ACC112 (cell line): ENCODE results near the gene DDX23.

Experiments used
- H2AFZ ChIP-seq: fragments of 200-600 bp; sonication (generic); one replicate; pipeline ENCODE4 v1.6.0; 2017; ENCODE audit warnings: antibody characterized with exemption, low read length; ENCODE audit not compliant: unreplicated experiment
- H3K27ac ChIP-seq: fragments of 200-600 bp; sonication (generic); 2 replicates; pipeline ENCODE4 v1.5.1; 2014; ENCODE audit warnings: low read depth, mild to moderate bottlenecking, antibody characterized with exemption, low read length, moderate library complexity
- H3K27me3 ChIP-seq: fragments of 200-600 bp; sonication (generic); 2 replicates; pipeline ENCODE4 v1.6.1; 2014; ENCODE audit warnings: mild to moderate bottlenecking, antibody characterized with exemption, low read length, moderate library complexity, mixed read lengths; ENCODE audit not compliant: insufficient read depth
- H3K36me3 ChIP-seq: fragments of 200-600 bp; sonication (generic); 2 replicates; pipeline ENCODE4 v1.6.1; 2016; ENCODE audit warnings: mild to moderate bottlenecking, antibody characterized with exemption, low read length, moderate library complexity, mixed read lengths; ENCODE audit not compliant: insufficient read depth
- H3K4me1 ChIP-seq: fragments of 200-600 bp; sonication (generic); one replicate; pipeline ENCODE4 v1.6.1; 2016; ENCODE audit warnings: low read length, mixed read lengths; ENCODE audit not compliant: insufficient read depth, unreplicated experiment, control insufficient read depth
- H3K4me3 ChIP-seq: fragments of 200-600 bp; sonication (generic); 2 replicates; pipeline ENCODE4 v1.5.1; 2014; ENCODE audit warnings: mild to moderate bottlenecking, low read depth, low read length
- H3K79me2 ChIP-seq: fragments of 200-600 bp; sonication (generic); one replicate; pipeline ENCODE4 v1.6.0; 2016; ENCODE audit warnings: low read length; ENCODE audit not compliant: control insufficient read depth, unreplicated experiment, insufficient read depth

DDX23 gene

DNA sequence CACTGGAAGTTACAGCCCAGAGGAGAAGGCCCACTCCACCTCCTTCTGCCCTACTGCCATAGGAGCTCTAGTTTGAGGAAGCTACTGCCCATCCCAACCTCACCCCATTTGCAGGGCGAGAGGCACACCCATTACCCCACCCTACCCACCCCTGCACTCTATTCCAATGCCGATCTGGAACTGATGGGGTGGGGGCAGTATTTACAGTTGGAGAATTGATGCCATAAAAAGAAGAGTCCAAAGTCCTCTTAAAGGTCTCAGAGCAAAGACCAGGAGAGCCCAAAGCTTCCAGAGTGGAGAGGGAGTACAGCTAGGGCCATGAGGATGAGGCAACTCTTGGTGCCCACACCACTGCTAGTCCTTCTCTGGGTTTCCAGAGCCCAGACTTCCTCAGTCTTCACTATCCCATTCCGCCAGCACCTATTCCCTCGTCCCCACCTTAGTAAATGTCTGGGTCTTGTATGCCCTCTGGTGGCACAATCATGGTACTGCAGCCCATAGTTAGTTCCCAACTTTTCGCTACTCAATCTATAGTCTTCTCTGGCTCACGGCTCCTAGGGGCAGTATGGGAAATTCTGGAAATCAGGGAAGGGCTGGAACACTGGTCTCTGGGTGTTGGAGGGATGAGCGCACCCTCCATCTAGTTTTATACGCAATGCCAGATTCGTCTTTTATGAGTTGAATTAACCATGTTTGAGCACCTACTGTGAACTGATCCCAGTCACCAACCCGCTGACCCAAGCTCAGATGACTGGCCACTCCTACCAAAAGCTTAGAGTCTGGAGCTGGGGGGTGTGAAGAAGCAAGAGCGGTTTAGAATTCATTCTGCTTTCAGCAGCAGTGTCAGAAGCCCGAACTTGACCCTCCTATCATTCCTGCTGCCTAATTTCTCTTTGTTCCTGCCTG is 56.2 kb downstream of the DDX23 start:
- no peak overlapping the region for H3K4me3 ChIP-seq
- no peak overlapping the region for H2AFZ ChIP-seq

DNA sequence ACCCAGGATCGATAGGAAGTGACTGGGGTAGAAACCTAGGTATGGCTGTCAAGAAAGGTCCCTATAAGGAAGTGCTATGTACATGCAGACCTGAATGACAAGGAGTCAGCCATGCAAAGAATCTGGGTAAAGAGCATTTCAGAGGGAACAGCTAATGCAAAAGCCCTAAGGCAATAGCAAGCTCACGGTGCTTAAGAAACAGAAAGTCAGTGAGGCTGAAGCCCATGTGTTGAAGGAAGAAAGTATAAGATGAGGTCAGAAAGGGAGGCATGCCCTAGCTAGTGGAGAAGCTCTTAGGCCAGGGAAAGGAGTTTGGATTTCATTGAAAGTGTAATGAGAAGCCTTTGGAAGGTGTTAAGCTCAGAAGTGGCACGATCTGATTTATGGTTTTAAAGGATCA is 57.1 kb downstream of the DDX23 start:
- Histone ChIP-seq H2AFZ (no peak overlapping the region), H3K79me2 (no peaks in the 10 kb centered on the region), H3K4me3 (no peak overlapping the region), H3K27ac (no peak overlapping the region), H3K36me3 (no peaks in the 10 kb centered on the region), H3K4me1 (no peaks in the 10 kb centered on the region), H3K27me3 (no peaks in the 10 kb centered on the region)

More for the DNA sequence above, 56.2 kb downstream of the DDX23 start:
- no peak overlapping the region for H3K27ac ChIP-seq
- no peaks in the 10 kb centered on the region for H3K4me1 ChIP-seq
- H3K27me3 ChIP-seq, result no peaks in the 10 kb centered on the region
- no peaks in the 10 kb centered on the region for H3K36me3 ChIP-seq
- H3K79me2 ChIP-seq, result no peaks in the 10 kb centered on the region

DNA sequence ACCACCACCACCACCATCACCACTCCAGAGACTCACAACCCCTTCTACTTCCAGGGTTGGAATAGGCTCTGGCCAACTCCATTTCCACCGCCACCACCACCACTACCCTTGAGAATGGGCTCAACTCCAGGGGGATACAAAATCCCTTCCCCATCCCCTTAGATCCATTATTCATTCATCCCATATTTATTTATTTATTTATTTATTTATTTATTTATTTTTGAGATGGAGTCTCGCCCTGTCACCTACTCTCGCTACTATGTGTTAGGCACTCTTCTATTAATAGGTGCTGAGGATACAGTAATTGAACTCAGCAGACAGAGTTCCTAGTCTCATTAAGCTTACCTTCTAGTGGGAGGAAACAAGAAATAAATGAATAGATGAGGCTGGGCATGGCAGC is 58.3 kb downstream of the DDX23 start:
- Histone ChIP-seq H3K4me3 (no peak overlapping the region), H3K27ac (no peak overlapping the region), H3K79me2 (peaks cover under 1% of the 10 kb centered on the region), H3K27me3 (no peaks in the 10 kb centered on the region), H3K4me1 (no peaks in the 10 kb centered on the region), H2AFZ (no peak overlapping the region), H3K36me3 (no peaks in the 10 kb centered on the region)

DNA sequence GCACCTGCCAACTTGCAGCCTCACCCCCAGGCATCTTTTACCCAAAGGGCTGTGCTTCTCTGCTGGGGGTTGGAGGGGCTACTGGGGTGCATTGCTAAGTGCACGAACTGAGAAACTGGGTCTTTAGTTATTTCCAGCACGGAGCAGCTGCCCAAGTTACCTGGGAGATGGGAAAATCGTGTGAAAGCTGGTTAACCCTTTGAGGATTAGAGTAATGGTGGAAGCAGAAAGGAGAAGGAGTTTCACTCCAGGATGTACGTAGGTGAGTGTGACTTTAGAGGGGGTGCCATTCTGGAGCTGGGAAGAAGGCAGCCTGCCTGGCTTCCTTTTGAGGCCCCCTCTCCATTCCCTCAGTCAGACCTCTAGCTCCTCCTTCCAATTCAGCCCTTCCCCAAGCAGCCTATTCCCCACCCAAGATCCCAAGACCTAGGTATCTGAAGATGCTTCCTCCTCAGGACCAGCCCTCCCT is 62.1 kb downstream of the DDX23 start:
- Histone ChIP-seq H3K27me3 (no peaks in the 10 kb centered on the region), H2AFZ (no peak overlapping the region), H3K4me1 (peaks cover 12% of the 10 kb centered on the region), H3K36me3 (no peaks in the 10 kb centered on the region), H3K79me2 (peaks cover 26% of the 10 kb centered on the region), H3K4me3 (peak overlapping the region; percentile 87), H3K27ac (no peak overlapping the region)

DNA sequence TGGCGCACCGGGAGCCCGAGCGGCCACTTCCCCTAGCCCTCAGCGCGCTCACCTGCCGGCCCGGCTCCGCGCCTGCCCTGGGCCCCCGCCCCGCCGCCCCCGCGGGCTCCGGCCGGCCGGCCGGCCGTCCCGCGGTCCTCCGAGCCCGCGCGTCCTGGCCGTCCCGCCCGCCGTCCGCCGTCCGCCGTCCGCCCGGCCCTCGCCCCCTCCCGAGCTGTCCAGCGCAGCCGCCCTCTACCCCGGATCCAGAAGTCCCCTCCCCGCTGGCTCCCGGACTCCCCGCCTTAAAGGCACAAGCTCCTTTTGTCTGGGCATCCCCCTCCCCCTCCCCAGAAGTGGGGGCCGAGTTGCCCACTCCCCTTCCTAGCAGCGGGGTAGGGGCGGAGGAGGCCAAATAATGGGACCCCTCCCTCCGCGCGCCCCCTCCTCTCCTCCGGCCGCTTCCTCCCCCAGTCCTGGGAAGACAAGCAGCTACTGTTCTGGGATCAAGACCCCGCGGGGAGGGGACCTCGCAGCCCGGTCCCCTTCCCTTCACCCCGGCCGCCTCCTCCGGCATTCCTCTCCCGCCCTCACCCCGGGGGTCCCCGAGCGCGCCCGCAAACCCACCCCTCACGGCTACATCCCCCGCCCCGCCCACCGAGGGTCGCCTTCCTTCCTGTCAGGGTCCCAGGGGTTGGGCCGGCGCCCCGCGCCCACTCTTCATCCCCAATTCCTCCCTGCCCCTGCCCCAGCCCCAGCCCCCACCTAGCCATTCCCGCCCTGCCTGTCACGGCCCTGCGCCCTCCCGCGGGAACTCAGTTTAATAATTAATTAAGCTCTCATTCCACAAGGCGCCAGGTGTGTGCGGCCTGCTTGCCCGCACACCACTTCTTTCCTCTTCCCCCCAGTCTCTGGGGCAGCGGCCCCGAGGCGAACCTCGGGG is 62.8 kb downstream of the DDX23 start, which contains the start of gene ADCY6:
ADCY6 (minus strand) TSS at position 236 of the 922 bp plus-strand sequence. CDS start 5,655 bp downstream, outside the sequence.
- Histone ChIP-seq H3K27ac (no peak within 1 kb of the TSS), H3K4me3 (peak within 1 kb of the TSS; percentile 87), H2AFZ (peak within 1 kb of the TSS; percentile 94), H3K4me1 (peaks cover 12% of the 10 kb centered on the region), H3K27me3 (no peaks in the 10 kb centered on the region), H3K79me2 (peaks cover 26% of the 10 kb centered on the region), H3K36me3 (no peaks in the 10 kb centered on the region)

GRCh38 chr12:48788524-48788853 is 63.5 kb downstream of the DDX23 start:
- Histone ChIP-seq H3K4me1 (peaks cover 12% of the 10 kb centered on the region), H3K4me3 (peak overlapping the region; percentile 87), H3K36me3 (no peaks in the 10 kb centered on the region), H2AFZ (peak overlapping the region; percentile 87), H3K79me2 (peaks cover 26% of the 10 kb centered on the region), H3K27me3 (no peaks in the 10 kb centered on the region), H3K27ac (no peak overlapping the region)

DNA sequence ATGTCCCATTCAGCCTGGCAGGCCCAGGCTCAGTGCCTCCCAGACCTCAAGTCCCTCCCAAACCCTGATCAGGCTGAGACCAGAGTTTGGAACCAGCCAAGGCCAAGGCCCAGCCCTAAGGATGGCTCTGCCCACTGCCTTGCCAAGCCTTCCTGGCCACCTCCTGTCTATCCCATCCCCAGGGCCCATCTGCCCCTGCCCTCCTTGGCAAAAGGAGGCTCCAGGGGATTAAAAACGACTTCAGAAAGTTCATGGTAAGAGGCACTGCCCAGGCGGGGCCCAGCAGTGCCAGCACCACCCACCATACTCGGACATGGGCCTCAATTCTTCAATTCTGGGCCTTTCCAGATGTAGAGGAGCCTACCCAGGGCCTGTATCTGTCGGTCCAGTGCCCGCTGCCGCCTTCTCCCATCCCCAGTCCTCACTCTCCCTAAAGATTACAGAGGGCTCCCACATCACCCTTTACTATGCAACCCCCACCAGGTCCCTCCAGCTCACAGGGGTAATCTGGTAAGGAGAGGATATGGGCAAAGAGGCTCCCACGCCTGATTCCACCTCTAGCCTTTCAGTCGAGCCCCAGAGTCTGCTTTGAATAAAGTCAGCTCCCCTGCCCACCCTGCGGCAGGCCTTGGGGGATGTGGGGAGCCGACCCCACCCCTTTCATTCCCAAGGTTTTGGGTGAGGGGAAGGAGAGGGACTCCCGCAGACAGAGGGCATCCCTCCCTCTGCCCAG is 64.0 kb downstream of the DDX23 start:
- Histone ChIP-seq H3K36me3 (no peaks in the 10 kb centered on the region), H3K4me3 (peak overlapping the region; percentile 87), H2AFZ (peak overlapping the region; percentile 87), H3K4me1 (peaks cover 12% of the 10 kb centered on the region), H3K27me3 (no peaks in the 10 kb centered on the region), H3K79me2 (peaks cover 26% of the 10 kb centered on the region), H3K27ac (no peak overlapping the region)

- peak overlapping the region; percentile 87 for H3K4me3 ChIP-seq
- peaks cover 12% of the 10 kb centered on the region for H3K4me1 ChIP-seq
- no peak overlapping the region for H2AFZ ChIP-seq
- no peaks in the 10 kb centered on the region for H3K27me3 ChIP-seq
- no peak overlapping the region for H3K27ac ChIP-seq
- no peaks in the 10 kb centered on the region for H3K36me3 ChIP-seq
- peaks cover 26% of the 10 kb centered on the region for H3K79me2 ChIP-seq
These were observed 65.1 kb downstream of the DDX23 start for GRCh38 chr12:48786591-48787544.

- H3K79me2 ChIP-seq, result peaks cover 23% of the 10 kb centered on the region
- H3K4me3 ChIP-seq, result no peak overlapping the region
- H3K27me3 ChIP-seq, result no peaks in the 10 kb centered on the region
- H2AFZ ChIP-seq, result no peak overlapping the region
- peaks cover 32% of the 10 kb centered on the region for H3K4me1 ChIP-seq
- H3K27ac ChIP-seq, result no peak overlapping the region
- no peaks in the 10 kb centered on the region for H3K36me3 ChIP-seq
These were observed 68.5 kb downstream of the DDX23 start for GRCh38 chr12:48783432-48783831.
